PC-9 (cell line): Measurements from ENCODE around the gene FARP1.

Source experiments
- CTCF ChIP-seq: fragments of 200-600 bp; sonication (generic); conservative IDR thresholded peaks from 2 replicates; pipeline ENCODE4 v1.6.1; 2017; ENCODE audit warnings: mixed run types, antibody characterized with exemption, mild to moderate bottlenecking, moderate library complexity
- EZH2 ChIP-seq: fragments of 200-600 bp; sonication (generic); IDR thresholded peaks from 2 replicates; pipeline ENCODE4 v1.8.0; 2017; ENCODE audit warnings: antibody characterized with exemption, low read depth

GRCh38 chr13:98264877-98265276 is 122.0 kb downstream of the FARP1 start:
- TF ChIP-seq CTCF, result no peak
- TF ChIP-seq EZH2, result no peak
